HUES64 (cell line): ENCODE data around the gene DIPK1A.

ENCODE experiments used
- H3K27ac ChIP-seq: 2 replicates; pipeline ENCODE4 v1.7.0; 2013; ENCODE audit warnings: low read depth, low read length, inconsistent platforms
- H3K27me3 ChIP-seq: 2 replicates; pipeline ENCODE4 v1.6.1; 2013; ENCODE audit warnings: mild to moderate bottlenecking, low read length; ENCODE audit not compliant: insufficient read depth
- H3K36me3 ChIP-seq: 2 replicates; pipeline ENCODE4 v1.6.1; 2013; ENCODE audit warnings: mild to moderate bottlenecking, low read length; ENCODE audit not compliant: insufficient read depth
- H3K4me1 ChIP-seq: 2 replicates; pipeline ENCODE4 v1.6.1; 2013; ENCODE audit warnings: mild to moderate bottlenecking, low read length, moderate library complexity; ENCODE audit not compliant: insufficient read depth
- H3K4me3 ChIP-seq: 2 replicates; pipeline ENCODE4 v1.5.1; 2013; ENCODE audit warnings: mild to moderate bottlenecking, low read length, moderate library complexity
- H3K9ac ChIP-seq: 2 replicates; pipeline ENCODE4 v1.6.1; 2013; ENCODE audit warnings: mild to moderate bottlenecking, low read depth, low read length
- H3K9me3 ChIP-seq: 2 replicates; pipeline ENCODE4 v1.6.1; 2013; ENCODE audit warnings: low read depth, low read length; ENCODE audit not compliant: insufficient read depth
- WGBS: fragments of 150-250, 120-280 bp; methylation state at CpG from one replicate; pipeline ENCODE4 v1.1.7; 2013; ENCODE audit warnings: missing lambda C conversion rate; 5-methylcytosine and 5-hydroxymethylcytosine counted together

DIPK1A gene

DNA sequence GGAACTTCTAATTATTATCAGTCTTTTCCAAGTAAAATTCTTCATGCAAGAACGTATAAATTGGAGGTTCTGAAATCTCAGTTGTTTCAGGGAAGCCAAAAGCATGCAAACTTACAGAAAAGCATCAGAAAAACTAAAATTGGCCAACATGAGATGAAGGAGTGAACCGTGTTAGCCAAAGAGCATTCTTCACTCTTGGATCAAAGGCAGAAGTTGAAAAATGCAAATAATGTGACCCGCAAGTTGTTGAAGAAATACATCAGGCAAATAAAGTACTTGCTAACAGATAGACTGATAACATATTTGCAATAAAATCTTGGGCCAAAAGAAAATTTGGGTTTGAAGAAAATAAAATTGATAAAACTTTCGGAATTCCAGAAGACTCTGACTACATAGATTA, 29.6 kb downstream of the DIPK1A start:
- Histone ChIP-seq H3K36me3 (no peaks in the 10 kb centered on the region), H3K4me1 (peaks cover 3% of the 10 kb centered on the region; the same call in 1 of the 2 replicates), H3K9ac (no peak overlapping the region), H3K9me3 (no peaks in the 10 kb centered on the region), H3K27ac (no peak overlapping the region), H3K4me3 (no peak overlapping the region), H3K27me3 (no peaks in the 10 kb centered on the region)
- 80% methylated on average over 3 of the region's 4 CpGs for WGBS

- peaks cover 3% of the 10 kb centered on the region; the same call in 1 of the 2 replicates for H3K4me1 ChIP-seq
- no peaks in the 10 kb centered on the region for H3K36me3 ChIP-seq
- no peaks in the 10 kb centered on the region for H3K27me3 ChIP-seq
- 80% methylated on average over 1 of the region's 1 CpG for WGBS
- no peak overlapping the region for H3K27ac ChIP-seq
- no peaks in the 10 kb centered on the region for H3K9me3 ChIP-seq
- no peak overlapping the region for H3K9ac ChIP-seq
- no peak overlapping the region for H3K4me3 ChIP-seq
Observed at GRCh38 chr1:92929461-92929860, 31.8 kb downstream of the DIPK1A start.

- Histone ChIP-seq H3K36me3 (no peaks in the 10 kb centered on the region), H3K9me3 (no peaks in the 10 kb centered on the region), H3K9ac (no peak overlapping the region), H3K27ac (no peak overlapping the region), H3K4me1 (peaks cover 3% of the 10 kb centered on the region; the same call in 1 of the 2 replicates), H3K27me3 (no peaks in the 10 kb centered on the region), H3K4me3 (no peak overlapping the region)
Observed at GRCh38 chr1:92927870-92928269, 33.4 kb downstream of the DIPK1A start.

GRCh38 chr1:92926873-92927272, 34.4 kb downstream of the DIPK1A start:
- no peak overlapping the region for H3K9ac ChIP-seq
- H3K9me3 ChIP-seq, result no peaks in the 10 kb centered on the region
- no peak overlapping the region for H3K4me3 ChIP-seq
- no peak overlapping the region for H3K27ac ChIP-seq
- H3K36me3 ChIP-seq, result no peaks in the 10 kb centered on the region
- WGBS, result 100% methylated on average over 1 of the region's 1 CpG
- H3K4me1 ChIP-seq, result peaks cover 3% of the 10 kb centered on the region; the same call in 1 of the 2 replicates
- H3K27me3 ChIP-seq, result no peaks in the 10 kb centered on the region

DNA sequence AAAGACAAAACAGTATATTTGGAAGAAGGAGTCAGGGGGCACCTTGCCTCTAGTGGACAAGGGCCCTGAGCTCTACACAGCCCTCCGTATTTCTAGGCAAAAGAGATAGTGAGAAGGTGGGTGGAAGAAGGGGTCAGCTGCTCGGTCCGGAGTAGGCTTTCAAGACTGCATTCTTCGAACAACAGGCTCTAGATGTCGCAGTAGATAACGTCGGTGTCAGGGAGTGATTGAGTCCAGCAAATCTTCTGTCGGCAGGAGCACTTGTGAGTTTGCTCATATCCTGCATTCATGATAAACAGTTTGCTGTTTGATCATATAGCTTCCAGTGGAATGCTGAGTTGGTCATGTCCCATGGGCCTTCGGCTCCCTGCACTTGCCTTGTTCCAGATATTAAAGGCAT, 36.8 kb downstream of the DIPK1A start:
- no peaks in the 10 kb centered on the region for H3K4me1 ChIP-seq
- WGBS, result 93% methylated on average over 9 of the region's 9 CpGs
- H3K36me3 ChIP-seq, result no peaks in the 10 kb centered on the region
- no peaks in the 10 kb centered on the region for H3K27me3 ChIP-seq
- no peak overlapping the region for H3K4me3 ChIP-seq
- no peak overlapping the region for H3K27ac ChIP-seq
- no peak overlapping the region for H3K9ac ChIP-seq
- H3K9me3 ChIP-seq, result no peaks in the 10 kb centered on the region

DNA sequence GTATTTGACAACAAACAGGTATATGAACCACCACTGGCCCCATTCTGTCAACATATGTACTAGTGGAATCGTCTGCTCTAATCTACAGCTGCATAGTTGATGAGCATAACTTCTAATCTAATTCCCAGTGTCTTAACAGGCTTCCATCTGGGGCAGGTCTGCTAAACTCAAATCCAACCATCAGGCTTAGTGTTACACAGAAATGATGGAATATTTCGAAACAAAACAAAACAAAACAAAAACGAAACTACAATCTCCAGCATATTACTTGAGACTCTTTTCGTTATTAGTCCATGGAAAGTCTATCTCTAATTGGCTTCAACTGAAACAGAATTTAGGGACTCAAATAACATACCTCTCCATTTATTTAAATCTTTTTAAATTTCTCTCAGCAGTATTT, 37.6 kb downstream of the DIPK1A start:
- 95% methylated on average over 4 of the region's 4 CpGs for WGBS
- Histone ChIP-seq H3K27me3 (no peaks in the 10 kb centered on the region), H3K27ac (no peak overlapping the region), H3K4me1 (no peaks in the 10 kb centered on the region), H3K9ac (no peak overlapping the region), H3K9me3 (no peaks in the 10 kb centered on the region), H3K4me3 (no peak overlapping the region), H3K36me3 (no peaks in the 10 kb centered on the region)

- no peaks in the 10 kb centered on the region for H3K36me3 ChIP-seq
- WGBS, result 96% methylated on average over 9 of the region's 9 CpGs
- no peak overlapping the region for H3K27ac ChIP-seq
- H3K4me3 ChIP-seq, result no peak overlapping the region
- no peaks in the 10 kb centered on the region for H3K9me3 ChIP-seq
- no peak overlapping the region for H3K9ac ChIP-seq
- no peaks in the 10 kb centered on the region for H3K4me1 ChIP-seq
- no peaks in the 10 kb centered on the region for H3K27me3 ChIP-seq
Observed at GRCh38 chr1:92922356-92923035, 38.8 kb downstream of the DIPK1A start.

GRCh38 chr1:92921031-92922023, 39.9 kb downstream of the DIPK1A start:
- H3K4me3 ChIP-seq, result no peak overlapping the region
- no peak overlapping the region for H3K9ac ChIP-seq
- 90% methylated on average over 7 of the region's 8 CpGs for WGBS
- H3K27me3 ChIP-seq, result no peaks in the 10 kb centered on the region
- no peaks in the 10 kb centered on the region for H3K36me3 ChIP-seq
- no peak overlapping the region for H3K27ac ChIP-seq
- no peaks in the 10 kb centered on the region for H3K9me3 ChIP-seq
- H3K4me1 ChIP-seq, result no peaks in the 10 kb centered on the region

DNA sequence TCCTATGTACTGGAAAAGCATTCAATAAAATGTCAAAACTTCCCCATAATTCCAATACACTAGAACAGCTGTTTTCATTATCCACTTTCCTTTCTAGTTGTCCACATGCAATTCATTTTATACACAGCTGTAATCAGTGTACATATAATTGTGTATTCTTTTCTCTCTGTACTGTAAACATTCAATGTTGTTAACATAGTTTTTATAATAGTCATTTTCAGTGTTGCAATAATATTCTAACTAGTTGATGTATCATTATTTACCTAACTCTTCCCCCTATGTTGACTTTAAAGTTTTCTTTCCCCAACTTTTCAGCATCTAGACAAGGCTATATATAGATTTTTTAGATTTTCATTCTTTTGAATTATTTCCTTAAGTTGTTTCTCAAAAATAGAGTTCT, 44.4 kb downstream of the DIPK1A start:
- H3K9me3 ChIP-seq, result no peaks in the 10 kb centered on the region
- H3K36me3 ChIP-seq, result no peaks in the 10 kb centered on the region
- no peak overlapping the region for H3K4me3 ChIP-seq
- no peak overlapping the region for H3K27ac ChIP-seq
- H3K9ac ChIP-seq, result no peak overlapping the region
- H3K4me1 ChIP-seq, result no peaks in the 10 kb centered on the region
- no peaks in the 10 kb centered on the region for H3K27me3 ChIP-seq

GRCh38 chr1:92915547-92915946, 45.7 kb downstream of the DIPK1A start:
- H3K36me3 ChIP-seq, result no peaks in the 10 kb centered on the region

DNA sequence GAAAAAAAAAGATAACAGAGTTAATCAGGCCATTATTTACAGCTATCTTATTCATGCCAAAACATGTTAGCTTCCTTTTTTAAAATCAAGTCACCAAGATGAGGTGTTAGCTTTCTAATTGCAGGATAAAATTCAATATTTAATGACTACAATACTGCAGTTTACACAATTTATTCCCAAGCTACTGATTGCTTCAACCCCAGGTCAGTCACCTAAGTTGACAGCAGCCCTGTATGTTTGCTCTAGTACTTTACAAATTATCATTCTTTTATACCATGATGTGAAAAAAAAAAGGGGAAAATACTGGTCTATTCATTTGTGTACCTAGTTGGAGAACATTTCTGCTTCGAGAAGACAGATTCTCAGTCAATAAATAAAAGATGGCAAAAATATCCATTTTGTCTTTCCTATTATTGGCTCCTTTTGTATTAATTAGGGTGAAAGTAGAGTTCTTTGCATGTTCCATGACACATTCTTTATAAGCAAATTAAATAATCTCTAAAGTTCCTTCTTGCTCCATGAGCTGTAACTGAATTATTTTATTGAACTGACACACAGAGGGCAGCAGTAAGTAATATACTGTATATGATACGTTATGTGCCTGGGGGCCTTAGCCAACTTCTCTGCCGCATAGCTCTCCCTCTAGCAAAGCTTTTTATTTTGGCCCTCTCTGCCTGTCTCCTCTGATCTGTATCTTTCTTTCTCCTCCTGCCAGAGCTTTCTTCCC, 48.0 kb downstream of the DIPK1A start:
- H3K9ac ChIP-seq, result no peak overlapping the region
- H3K27ac ChIP-seq, result no peak overlapping the region
- H3K4me3 ChIP-seq, result no peak overlapping the region
- H3K4me1 ChIP-seq, result no peaks in the 10 kb centered on the region
- H3K36me3 ChIP-seq, result no peaks in the 10 kb centered on the region
- 100% methylated on average over 2 of the region's 3 CpGs for WGBS
- H3K9me3 ChIP-seq, result no peaks in the 10 kb centered on the region
- no peaks in the 10 kb centered on the region for H3K27me3 ChIP-seq

More at GRCh38 chr1:92915547-92915946, 45.7 kb downstream of the DIPK1A start:
- Histone ChIP-seq H3K9me3 (no peaks in the 10 kb centered on the region), H3K27ac (no peak overlapping the region), H3K27me3 (no peaks in the 10 kb centered on the region), H3K9ac (no peak overlapping the region), H3K4me3 (no peak overlapping the region), H3K4me1 (no peaks in the 10 kb centered on the region)
- WGBS, result no CpG with 5 or more reads among the region's 1 CpG
